ENCODE measurements around the gene SSU72.
"Not testable (repeated sequence)": the region's sequence is repeated elsewhere in the genome, so short reads cannot be mapped to it uniquely, and the experiment has no call there.

SSU72 gene

DNA sequence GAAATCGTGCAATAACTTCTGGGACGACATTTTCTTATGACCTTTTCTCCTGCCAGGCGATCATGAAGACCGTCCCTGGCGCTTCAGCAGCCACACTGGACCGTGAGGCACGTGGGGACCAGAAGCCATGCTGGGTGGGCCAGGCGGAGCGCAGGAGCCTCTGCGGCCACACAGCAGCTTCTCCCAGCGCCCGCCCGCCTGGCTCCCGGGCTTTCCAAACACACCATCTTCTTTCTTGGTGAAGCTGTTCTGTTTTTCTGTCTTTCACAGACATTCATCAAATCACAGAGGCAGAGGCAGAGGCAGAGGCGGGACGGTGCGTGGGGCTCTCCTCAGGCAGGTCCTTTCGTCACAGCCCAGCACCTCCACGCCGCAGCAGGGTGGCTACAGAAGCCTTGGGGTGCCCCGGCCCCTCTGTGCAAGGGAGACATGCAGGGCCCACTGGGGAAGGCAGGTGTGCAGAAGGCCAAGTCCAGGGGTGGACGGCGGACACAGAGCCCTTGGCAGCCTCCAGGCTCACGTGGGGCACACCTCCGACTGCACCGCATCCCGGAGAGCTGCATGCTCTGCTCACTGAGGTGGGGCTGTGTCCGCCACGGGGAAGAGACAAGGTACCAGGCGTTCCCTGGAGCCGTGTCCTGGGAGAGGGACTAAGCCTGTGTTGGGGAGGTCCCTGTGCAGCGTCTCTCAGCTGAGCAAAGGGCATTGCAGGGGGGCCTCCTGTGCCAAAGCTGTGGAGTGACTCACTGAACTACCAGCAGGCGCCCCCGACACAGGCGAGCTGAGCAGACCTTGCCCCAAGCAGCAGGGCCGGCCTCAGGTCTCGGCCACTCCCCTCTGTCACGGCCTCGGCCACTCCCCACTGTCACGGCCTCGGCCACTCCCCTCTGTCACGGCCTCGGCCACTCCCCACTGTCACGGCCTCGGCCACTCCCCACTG, 31.6 kb downstream of the SSU72 start:
- DNase-seq (ENCODE audit: low spot score), result no peak

- no peak for DNase-seq (ENCODE audit: low spot score)
Observed at GRCh38 chr1:1541956-1542765, 32.5 kb downstream of the SSU72 start.

GRCh38 chr1:1540818-1541628, 33.6 kb downstream of the SSU72 start:
- DNase-seq (ENCODE audit: low spot score), result no peak

DNA sequence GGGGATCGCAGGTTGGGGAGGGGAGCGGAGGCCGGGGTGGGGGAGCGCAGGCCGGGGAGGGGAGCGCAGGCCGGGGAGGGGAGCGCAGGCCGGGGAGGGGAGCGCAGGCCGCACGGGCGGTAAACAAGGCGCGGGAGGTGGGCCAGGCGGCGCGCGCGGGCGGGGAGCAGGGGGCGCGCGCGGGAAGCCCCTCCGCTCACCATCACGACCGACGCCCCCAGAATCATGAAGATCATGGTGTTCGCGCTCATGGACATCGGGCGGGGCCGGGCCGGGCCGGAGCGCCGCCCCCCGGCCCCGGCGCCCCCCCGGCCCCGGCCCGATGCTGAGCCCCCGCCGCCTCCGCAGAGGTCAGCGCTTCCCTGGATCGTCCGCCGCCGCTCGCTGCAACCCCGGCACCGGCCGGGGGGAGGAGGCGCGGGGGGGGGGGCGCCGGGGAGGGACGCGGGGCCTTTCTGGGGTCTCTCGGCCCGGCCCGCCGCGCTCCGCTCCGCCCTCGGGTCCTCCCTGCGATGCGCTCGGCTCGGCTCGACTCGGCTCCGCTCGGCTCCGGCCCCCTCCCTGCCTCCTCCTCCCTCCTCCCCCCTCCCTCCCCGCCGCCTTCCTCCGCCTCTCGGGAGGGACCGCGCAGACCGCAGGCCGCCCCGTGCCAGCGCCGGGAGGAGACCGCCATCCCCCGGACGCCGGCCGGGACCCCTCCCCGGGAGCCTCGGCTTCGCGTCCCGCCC, 34.4 kb downstream of the SSU72 start, which contains the start of gene TMEM240:
Gene TMEM240, minus strand, starts transcription at position 535 of the 728 bp plus-strand sequence. Its CDS starts 278 bp downstream, at position 257.
- peak; percentile 56 for DNase-seq (ENCODE audit: low spot score)

GRCh38 chr1:1539310-1540089, 35.2 kb downstream of the SSU72 start:
- peak; percentile 18 for DNase-seq (ENCODE audit: low spot score)

DNA sequence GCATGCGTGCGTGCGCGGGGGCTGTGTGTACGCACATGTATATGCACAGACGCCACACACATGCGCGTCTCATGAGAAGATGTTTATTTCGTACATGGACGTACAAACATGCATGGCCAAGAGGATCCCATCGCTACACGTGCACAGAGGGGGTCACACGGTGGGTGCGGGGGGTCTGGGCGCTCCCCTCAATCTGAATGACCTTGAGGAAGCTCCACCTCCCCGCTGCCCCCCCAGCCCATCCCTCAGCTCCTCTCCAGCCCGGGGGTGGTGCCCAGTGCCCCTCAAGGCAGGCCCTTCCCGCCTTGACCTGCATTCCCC, 35.7 kb downstream of the SSU72 start:
- DNase-seq (ENCODE audit: low spot score), result no peak

GRCh38 chr1:1538334-1538733, 36.3 kb downstream of the SSU72 start:
- DNase-seq (ENCODE audit: low spot score), result no peak

DNA sequence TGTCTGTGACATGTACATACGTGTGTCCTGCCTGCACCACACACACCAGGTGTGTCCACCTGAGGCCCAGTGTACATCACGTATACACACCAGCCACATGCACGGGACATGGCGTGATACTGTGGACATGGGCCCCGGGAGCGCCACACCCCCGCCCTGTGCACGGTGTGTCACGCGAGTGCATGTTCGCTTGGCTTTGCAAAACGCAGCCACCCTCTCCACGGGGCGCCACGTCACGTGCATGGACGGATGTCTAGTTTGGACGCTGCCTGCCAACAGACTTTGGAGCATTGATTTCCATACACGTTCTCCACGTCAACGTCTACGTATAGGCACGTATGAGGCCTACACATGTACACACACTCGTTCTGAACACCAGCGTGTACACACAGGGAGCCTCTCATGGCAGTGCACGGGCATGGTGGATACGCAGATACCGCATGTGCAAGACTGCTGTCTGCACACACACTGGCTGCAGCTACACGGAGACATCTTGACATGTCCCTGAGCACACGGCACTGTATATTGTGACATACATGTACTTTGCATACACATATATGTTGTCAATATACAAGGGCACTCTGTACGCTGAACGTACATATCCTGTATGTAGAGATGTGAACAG, 36.9 kb downstream of the SSU72 start:
- no peak for DNase-seq (ENCODE audit: low spot score)

- DNase-seq (ENCODE audit: low spot score), result no peak
Observed at GRCh38 chr1:1536938-1537546, 37.6 kb downstream of the SSU72 start.

DNA sequence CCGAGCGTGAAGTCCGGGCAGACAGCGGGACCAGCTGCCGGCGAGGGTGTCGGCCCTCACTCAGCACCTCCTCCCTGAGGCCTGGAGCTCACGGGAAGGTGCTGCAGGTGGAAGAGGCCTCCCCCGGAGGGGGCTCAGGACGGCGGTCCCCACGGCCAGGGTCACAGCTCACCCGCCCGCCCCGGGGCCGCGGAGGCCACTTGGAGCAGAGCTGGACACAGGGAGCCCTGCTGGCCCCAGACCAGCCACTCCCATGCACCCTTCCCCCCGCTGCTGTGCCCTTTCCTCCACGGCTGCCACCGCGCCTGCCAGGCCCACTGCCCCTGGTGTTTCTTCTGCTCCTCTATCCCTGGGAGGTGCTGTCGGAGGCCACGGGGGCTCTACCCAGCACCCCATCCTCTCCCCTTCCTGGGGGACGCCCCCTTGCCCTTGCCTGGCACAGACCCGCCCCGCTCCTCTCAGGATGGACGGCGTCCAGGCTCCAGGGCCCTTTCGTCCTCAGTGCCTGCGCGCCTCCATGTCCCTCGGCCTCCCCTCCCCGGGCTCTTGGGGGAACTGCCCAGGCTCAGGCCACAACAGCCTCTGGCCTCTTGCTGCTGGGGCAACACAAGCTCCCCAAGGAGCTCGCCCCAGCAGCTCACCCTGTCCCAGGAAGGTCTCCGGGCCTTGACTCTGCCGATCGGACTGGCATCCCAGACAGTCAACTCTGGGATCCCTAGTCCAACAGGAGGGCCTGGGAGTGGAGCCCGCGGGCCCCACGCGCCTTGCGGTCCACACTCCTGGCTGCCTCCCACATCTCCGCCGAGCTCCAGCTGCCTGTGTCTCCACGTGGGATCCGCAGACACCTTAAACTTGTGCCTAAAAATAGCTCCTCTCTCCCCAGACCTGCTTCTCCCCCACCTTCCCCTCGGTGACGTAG, 38.4 kb downstream of the SSU72 start:
- DNase-seq (ENCODE audit: low spot score), result no peak

DNA sequence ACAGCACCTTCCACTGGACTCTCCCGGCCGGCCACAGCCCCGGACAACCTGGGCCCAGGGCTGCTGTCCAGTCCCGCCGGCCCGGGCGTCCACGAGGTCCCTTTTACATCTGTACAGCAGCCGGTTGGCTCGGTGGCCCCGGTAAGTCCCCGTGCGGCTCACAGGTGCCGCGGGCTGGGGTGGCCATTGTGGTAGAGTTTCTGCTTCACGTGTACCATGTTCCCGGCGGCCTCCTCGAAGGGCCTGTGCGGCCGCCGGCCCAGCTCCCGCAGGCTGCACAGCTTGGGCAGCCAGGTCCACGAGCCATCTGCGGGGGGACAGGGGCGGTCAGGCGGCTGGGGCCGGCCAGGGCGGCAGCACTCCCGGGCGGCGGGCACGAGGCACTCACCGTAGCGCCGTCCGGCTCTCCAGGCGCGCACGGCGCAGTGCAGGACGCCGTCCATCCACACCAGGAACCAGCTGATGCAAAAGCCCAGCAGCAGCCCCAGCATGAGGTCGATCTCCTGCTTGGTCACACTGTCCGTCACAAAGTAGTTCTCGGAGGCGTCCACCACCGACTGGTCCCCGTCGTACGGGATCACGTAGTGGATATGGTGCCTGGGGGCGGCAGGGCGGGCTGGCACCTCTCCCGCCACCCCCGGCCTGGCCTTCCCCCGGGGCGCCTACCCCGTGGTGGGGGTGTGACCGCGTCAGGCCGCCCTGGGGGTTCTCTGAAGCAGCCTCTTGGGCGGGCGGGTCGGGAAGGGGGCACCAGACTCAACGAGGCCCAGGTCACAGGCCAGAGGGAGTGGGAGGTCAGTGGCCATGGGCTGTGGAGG, 39.3 kb downstream of the SSU72 start:
- no peak for DNase-seq (ENCODE audit: low spot score)

- DNase-seq (ENCODE audit: low spot score), result no peak
Observed at GRCh38 chr1:1534401-1535154, 40.1 kb downstream of the SSU72 start.

- not testable (repeated sequence) for DNase-seq (ENCODE audit: low spot score)
Observed at GRCh38 chr1:1533894-1534291, 40.8 kb downstream of the SSU72 start.

GRCh38 chr1:1533176-1533893, 41.3 kb downstream of the SSU72 start:
- DNase-seq (ENCODE audit: low spot score), result not testable (repeated sequence)

GRCh38 chr1:1531947-1532346, 42.7 kb downstream of the SSU72 start:
- no peak for DNase-seq (ENCODE audit: low spot score)

- DNase-seq (ENCODE audit: low spot score), result no peak
Observed at GRCh38 chr1:1529936-1530335, 44.7 kb downstream of the SSU72 start.

Measured in SK-N-DZ (cell line).